ENCODE results near the gene AUTS2. TPM values are rescaled to one million over a fixed set of nuclear protein-coding genes. Genes with fewer than 3 reads are reported as not detected.

The AUTS2 gene
- total and polyA plus RNA-seq, 2 experiments from 2014 or later, result 32.0 to 91.0 TPM

DNA sequence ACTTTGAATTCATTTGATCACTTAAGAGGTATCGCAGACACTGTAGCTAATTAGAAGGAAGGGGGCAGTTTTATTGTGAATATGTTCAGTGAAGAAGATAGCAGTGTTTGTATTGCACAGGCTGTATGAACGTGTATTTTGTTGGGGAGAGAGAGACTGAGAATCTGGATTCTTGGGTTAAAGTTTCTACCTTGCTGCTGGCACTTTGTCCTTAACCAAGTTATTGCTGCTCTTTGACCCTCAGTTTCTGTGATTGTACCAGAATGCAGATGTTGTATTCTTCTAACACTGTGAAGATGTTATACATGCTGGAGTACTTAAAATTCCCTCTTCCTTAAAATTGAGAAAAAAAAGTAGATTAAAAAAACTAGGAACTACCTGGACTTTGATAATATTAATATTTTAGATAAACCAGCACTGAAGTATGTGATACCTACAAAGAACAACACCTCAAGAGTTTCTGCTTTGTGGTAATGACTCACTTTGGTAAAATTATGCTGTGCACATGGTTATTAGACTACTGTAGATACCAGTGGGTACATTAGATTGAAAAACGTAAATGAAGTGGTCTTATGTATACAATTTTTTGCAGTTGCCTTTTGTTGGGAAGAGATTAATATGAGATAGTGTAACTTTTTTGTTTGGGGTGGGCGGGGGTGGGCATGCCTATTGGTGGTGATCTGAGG lies 321.3 kb downstream of the AUTS2 start:
- H3K4me1 ChIP-seq (ENCODE audit: insufficient read depth), result no peaks in the 10 kb centered on the region
- Mint-ChIP-seq H3K27me3 (ENCODE audit: insufficient read depth, low read depth, poor library complexity) (no peaks in the 10 kb centered on the region), H3K36me3 (ENCODE audit: low read depth) (no peaks in the 10 kb centered on the region), H3K4me3 (no peak overlapping the region), H3K4me1 (peaks cover 9% of the 10 kb centered on the region; the same call in 2 of the 3 replicates), H3K9me3 (no peaks in the 10 kb centered on the region), H3K27ac (no peak overlapping the region)
- no peak overlapping the region for H2AFZ ChIP-seq
- TF ChIP-seq JUNB (IDR thresholded peaks at IDR 0.05; ENCODE audit: unreplicated experiment), result no peak
- TF ChIP-seq NANOG (IDR thresholded peaks at IDR 0.05; ENCODE audit: borderline replicate concordance), result no peak
- no peak for TF ChIP-seq POLR2AphosphoS5 (IDR thresholded peaks at IDR 0.05; ENCODE audit: low read depth)
- TF ChIP-seq, protein P1, sequence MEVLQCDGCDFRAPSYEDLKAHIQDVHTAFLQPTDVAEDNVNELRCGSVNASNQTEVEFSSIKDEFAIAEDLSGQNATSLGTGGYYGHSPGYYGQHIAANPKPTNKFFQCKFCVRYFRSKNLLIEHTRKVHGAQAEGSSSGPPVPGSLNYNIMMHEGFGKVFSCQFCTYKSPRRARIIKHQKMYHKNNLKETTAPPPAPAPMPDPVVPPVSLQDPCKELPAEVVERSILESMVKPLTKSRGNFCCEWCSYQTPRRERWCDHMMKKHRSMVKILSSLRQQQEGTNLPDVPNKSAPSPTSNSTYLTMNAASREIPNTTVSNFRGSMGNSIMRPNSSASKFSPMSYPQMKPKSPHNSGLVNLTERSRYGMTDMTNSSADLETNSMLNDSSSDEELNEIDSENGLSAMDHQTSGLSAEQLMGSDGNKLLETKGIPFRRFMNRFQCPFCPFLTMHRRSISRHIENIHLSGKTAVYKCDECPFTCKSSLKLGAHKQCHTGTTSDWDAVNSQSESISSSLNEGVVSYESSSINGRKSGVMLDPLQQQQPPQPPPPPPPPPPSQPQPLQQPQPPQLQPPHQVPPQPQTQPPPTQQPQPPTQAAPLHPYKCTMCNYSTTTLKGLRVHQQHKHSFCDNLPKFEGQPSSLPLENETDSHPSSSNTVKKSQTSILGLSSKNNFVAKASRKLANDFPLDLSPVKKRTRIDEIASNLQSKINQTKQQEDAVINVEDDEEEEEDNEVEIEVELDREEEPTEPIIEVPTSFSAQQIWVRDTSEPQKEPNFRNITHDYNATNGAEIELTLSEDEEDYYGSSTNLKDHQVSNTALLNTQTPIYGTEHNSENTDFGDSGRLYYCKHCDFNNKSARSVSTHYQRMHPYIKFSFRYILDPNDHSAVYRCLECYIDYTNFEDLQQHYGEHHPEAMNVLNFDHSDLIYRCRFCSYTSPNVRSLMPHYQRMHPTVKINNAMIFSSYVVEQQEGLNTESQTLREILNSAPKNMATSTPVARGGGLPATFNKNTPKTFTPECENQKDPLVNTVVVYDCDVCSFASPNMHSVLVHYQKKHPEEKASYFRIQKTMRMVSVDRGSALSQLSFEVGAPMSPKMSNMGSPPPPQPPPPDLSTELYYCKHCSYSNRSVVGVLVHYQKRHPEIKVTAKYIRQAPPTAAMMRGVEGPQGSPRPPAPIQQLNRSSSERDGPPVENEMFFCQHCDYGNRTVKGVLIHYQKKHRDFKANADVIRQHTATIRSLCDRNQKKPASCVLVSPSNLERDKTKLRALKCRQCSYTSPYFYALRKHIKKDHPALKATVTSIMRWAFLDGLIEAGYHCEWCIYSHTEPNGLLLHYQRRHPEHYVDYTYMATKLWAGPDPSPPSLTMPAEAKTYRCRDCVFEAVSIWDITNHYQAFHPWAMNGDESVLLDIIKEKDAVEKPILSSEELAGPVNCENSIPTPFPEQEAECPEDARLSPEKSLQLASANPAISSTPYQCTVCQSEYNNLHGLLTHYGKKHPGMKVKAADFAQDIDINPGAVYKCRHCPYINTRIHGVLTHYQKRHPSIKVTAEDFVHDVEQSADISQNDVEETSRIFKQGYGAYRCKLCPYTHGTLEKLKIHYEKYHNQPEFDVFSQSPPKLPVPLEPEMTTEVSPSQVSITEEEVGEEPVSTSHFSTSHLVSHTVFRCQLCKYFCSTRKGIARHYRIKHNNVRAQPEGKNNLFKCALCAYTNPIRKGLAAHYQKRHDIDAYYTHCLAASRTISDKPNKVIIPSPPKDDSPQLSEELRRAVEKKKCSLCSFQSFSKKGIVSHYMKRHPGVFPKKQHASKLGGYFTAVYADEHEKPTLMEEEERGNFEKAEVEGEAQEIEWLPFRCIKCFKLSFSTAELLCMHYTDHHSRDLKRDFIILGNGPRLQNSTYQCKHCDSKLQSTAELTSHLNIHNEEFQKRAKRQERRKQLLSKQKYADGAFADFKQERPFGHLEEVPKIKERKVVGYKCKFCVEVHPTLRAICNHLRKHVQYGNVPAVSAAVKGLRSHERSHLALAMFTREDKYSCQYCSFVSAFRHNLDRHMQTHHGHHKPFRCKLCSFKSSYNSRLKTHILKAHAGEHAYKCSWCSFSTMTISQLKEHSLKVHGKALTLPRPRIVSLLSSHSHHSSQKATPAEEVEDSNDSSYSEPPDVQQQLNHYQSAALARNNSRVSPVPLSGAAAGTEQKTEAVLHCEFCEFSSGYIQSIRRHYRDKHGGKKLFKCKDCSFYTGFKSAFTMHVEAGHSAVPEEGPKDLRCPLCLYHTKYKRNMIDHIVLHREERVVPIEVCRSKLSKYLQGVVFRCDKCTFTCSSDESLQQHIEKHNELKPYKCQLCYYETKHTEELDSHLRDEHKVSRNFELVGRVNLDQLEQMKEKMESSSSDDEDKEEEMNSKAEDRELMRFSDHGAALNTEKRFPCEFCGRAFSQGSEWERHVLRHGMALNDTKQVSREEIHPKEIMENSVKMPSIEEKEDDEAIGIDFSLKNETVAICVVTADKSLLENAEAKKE (CRISPR knock-in tag; IDR thresholded peaks at IDR 0.05), result no peak
- TF ChIP-seq CREB1 (CRISPR knock-in tag; IDR thresholded peaks at IDR 0.05; ENCODE audit: low read depth), result no peak
- no peak for TF ChIP-seq CTCF (conservative IDR thresholded peaks at IDR 0.05; ENCODE audit: low read depth in 2 of 2)
- TF ChIP-seq ZNF331 (CRISPR knock-in tag; IDR thresholded peaks at IDR 0.05; ENCODE audit: low read depth), result no peak
- TF ChIP-seq STAT1 (IDR thresholded peaks at IDR 0.05; ENCODE audit: unreplicated experiment), result no peak
- TF ChIP-seq ZNF114 (CRISPR knock-in tag; IDR thresholded peaks at IDR 0.05), result no peak
- TF ChIP-seq, protein P2, sequence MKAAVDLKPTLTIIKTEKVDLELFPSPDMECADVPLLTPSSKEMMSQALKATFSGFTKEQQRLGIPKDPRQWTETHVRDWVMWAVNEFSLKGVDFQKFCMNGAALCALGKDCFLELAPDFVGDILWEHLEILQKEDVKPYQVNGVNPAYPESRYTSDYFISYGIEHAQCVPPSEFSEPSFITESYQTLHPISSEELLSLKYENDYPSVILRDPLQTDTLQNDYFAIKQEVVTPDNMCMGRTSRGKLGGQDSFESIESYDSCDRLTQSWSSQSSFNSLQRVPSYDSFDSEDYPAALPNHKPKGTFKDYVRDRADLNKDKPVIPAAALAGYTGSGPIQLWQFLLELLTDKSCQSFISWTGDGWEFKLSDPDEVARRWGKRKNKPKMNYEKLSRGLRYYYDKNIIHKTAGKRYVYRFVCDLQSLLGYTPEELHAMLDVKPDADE (IDR thresholded peaks at IDR 0.05), result no peak
- TF ChIP-seq EZH2 (IDR thresholded peaks at IDR 0.05; ENCODE audit: low read depth, unreplicated experiment), result no peak
- TF ChIP-seq, protein P3, sequence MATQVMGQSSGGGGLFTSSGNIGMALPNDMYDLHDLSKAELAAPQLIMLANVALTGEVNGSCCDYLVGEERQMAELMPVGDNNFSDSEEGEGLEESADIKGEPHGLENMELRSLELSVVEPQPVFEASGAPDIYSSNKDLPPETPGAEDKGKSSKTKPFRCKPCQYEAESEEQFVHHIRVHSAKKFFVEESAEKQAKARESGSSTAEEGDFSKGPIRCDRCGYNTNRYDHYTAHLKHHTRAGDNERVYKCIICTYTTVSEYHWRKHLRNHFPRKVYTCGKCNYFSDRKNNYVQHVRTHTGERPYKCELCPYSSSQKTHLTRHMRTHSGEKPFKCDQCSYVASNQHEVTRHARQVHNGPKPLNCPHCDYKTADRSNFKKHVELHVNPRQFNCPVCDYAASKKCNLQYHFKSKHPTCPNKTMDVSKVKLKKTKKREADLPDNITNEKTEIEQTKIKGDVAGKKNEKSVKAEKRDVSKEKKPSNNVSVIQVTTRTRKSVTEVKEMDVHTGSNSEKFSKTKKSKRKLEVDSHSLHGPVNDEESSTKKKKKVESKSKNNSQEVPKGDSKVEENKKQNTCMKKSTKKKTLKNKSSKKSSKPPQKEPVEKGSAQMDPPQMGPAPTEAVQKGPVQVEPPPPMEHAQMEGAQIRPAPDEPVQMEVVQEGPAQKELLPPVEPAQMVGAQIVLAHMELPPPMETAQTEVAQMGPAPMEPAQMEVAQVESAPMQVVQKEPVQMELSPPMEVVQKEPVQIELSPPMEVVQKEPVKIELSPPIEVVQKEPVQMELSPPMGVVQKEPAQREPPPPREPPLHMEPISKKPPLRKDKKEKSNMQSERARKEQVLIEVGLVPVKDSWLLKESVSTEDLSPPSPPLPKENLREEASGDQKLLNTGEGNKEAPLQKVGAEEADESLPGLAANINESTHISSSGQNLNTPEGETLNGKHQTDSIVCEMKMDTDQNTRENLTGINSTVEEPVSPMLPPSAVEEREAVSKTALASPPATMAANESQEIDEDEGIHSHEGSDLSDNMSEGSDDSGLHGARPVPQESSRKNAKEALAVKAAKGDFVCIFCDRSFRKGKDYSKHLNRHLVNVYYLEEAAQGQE (IDR thresholded peaks at IDR 0.05; ENCODE audit: unreplicated experiment), result no peak
- TF ChIP-seq EZH2phosphoT487 (IDR thresholded peaks at IDR 0.05; ENCODE audit: unreplicated experiment), result no peak
- no peak overlapping the region for H3K4me3 ChIP-seq
- no peak overlapping the region for H3K27ac ChIP-seq (ENCODE audit: low read depth)
- H3K27me3 ChIP-seq (ENCODE audit: insufficient read depth), result no peaks in the 10 kb centered on the region
- no peaks in the 10 kb centered on the region for H3K9me2 ChIP-seq (ENCODE audit: insufficient read depth)
- H4K20me1 ChIP-seq (replicated peaks; ENCODE audit: insufficient read depth), result no peaks in the 10 kb centered on the region
- no peak for ATAC-seq
- no peaks in the 10 kb centered on the region for H3K79me2 ChIP-seq (replicated peaks; ENCODE audit: insufficient read depth)
- H3K4me2 ChIP-seq, result no peak overlapping the region
- no peaks in the 10 kb centered on the region for H3F3A ChIP-seq (replicated peaks; ENCODE audit: low read depth)
- DNase-seq (ENCODE audit: low spot score), result no peak
- H3K36me3 ChIP-seq (ENCODE audit: insufficient read depth), result no peaks in the 10 kb centered on the region

All from GM23338 (cell line).